ENCODE measurements around the gene THADA.

THADA gene

GRCh38 chr2:43372416-43373081 is 223.3 kb downstream of the THADA start:
- Histone ChIP-seq H3K4me2 (ENCODE audit: low read depth, low read length, poor library complexity, severe bottlenecking) (no peak overlapping the region), H4K20me1 (ENCODE audit: low read depth, low read length) (no peaks in the 10 kb centered on the region), H3K9ac (ENCODE audit: low read length) (no peak overlapping the region), H3F3A (ENCODE audit: insufficient read depth) (no peaks in the 10 kb centered on the region; the same call in 1 of the 2 replicates), H3K27me3 (ENCODE audit: low read length) (no peaks in the 10 kb centered on the region), H2AFZ (ENCODE audit: low read depth, low read length, severe bottlenecking) (no peak overlapping the region), H3K9me3 (ENCODE audit: insufficient read depth, low read length) (no peaks in the 10 kb centered on the region), H3K36me3 (ENCODE audit: low read length) (no peaks in the 10 kb centered on the region), H3K79me2 (ENCODE audit: insufficient read depth, low read length) (no peaks in the 10 kb centered on the region), H3K9me2 (replicated peaks; ENCODE audit: insufficient read depth, low read length) (no peaks in the 10 kb centered on the region), H3K27ac (ENCODE audit: low read depth, low read length) (no peak overlapping the region), H3K4me3 (ENCODE audit: insufficient read depth, low read length, poor library complexity, severe bottlenecking) (no peak overlapping the region)
- no peak for TF ChIP-seq EZH2phosphoT487 (conservative IDR thresholded peaks at IDR 0.05; ENCODE audit: low read length)
- TF ChIP-seq CTCF (IDR thresholded peaks at IDR 0.05; ENCODE audit: insufficient read depth, low read length, poor library complexity, severe bottlenecking), result no peak

- Histone ChIP-seq H3K9me2 (replicated peaks; ENCODE audit: insufficient read depth, low read length) (no peaks in the 10 kb centered on the region), H3K4me2 (ENCODE audit: low read depth, low read length, poor library complexity, severe bottlenecking) (no peak overlapping the region), H3K79me2 (ENCODE audit: insufficient read depth, low read length) (no peaks in the 10 kb centered on the region), H3K36me3 (ENCODE audit: low read length) (no peaks in the 10 kb centered on the region), H4K20me1 (ENCODE audit: low read depth, low read length) (no peaks in the 10 kb centered on the region), H3F3A (ENCODE audit: insufficient read depth) (no peaks in the 10 kb centered on the region; the same call in 1 of the 2 replicates), H3K9ac (ENCODE audit: low read length) (no peak overlapping the region), H3K27ac (ENCODE audit: low read depth, low read length) (no peak overlapping the region), H3K27me3 (ENCODE audit: low read length) (no peaks in the 10 kb centered on the region), H3K9me3 (ENCODE audit: insufficient read depth, low read length) (no peaks in the 10 kb centered on the region), H3K4me3 (ENCODE audit: insufficient read depth, low read length, poor library complexity, severe bottlenecking) (no peak overlapping the region), H2AFZ (ENCODE audit: low read depth, low read length, severe bottlenecking) (no peak overlapping the region)
- TF ChIP-seq CTCF (IDR thresholded peaks at IDR 0.05; ENCODE audit: insufficient read depth, low read length, poor library complexity, severe bottlenecking) (no peak), EZH2phosphoT487 (conservative IDR thresholded peaks at IDR 0.05; ENCODE audit: low read length) (no peak)
Measured at GRCh38 chr2:43370705-43371104, 225.1 kb downstream of the THADA start.

- no peaks in the 10 kb centered on the region for H3K27me3 ChIP-seq (ENCODE audit: low read length)
- H3K4me2 ChIP-seq (ENCODE audit: low read depth, low read length, poor library complexity, severe bottlenecking), result no peak overlapping the region
- H2AFZ ChIP-seq (ENCODE audit: low read depth, low read length, severe bottlenecking), result no peak overlapping the region
- H3F3A ChIP-seq (ENCODE audit: insufficient read depth), result no peaks in the 10 kb centered on the region; the same call in 1 of the 2 replicates
- no peaks in the 10 kb centered on the region for H3K36me3 ChIP-seq (ENCODE audit: low read length)
- no peak overlapping the region for H3K9ac ChIP-seq (ENCODE audit: low read length)
- no peak overlapping the region for H3K4me3 ChIP-seq (ENCODE audit: insufficient read depth, low read length, poor library complexity, severe bottlenecking)
- H3K79me2 ChIP-seq (ENCODE audit: insufficient read depth, low read length), result no peaks in the 10 kb centered on the region
- TF ChIP-seq EZH2phosphoT487 (conservative IDR thresholded peaks at IDR 0.05; ENCODE audit: low read length), result no peak
- TF ChIP-seq CTCF (IDR thresholded peaks at IDR 0.05; ENCODE audit: insufficient read depth, low read length, poor library complexity, severe bottlenecking), result no peak
- H3K27ac ChIP-seq (ENCODE audit: low read depth, low read length), result no peak overlapping the region
- no peaks in the 10 kb centered on the region for H3K9me3 ChIP-seq (ENCODE audit: insufficient read depth, low read length)
- no peaks in the 10 kb centered on the region for H3K9me2 ChIP-seq (replicated peaks; ENCODE audit: insufficient read depth, low read length)
- no peaks in the 10 kb centered on the region for H4K20me1 ChIP-seq (ENCODE audit: low read depth, low read length)
Measured at GRCh38 chr2:43370146-43370545, 225.7 kb downstream of the THADA start.
